Measurements from ENCODE around the gene DMKN. TPM values are rescaled to one million over a fixed set of nuclear protein-coding genes. Genes with fewer than 3 reads are reported as not detected.
A peak's percentile ranks its signal among the peaks of the same experiment; 100 is the strongest.

DMKN gene
- total and polyA plus RNA-seq, 4 donors: 79.0 to 278 (median 106) TPM

- H3K27me3 ChIP-seq (ENCODE audit: control insufficient read depth in 3 of 3, insufficient read depth in 3 of 3, low read length in 2 of 3): no peaks in the 10 kb centered on the region
- H3K9me3 ChIP-seq (ENCODE audit: control insufficient read depth in 4 of 4, insufficient read depth in 3 of 4, low read length in 3 of 4): no peaks in the 10 kb centered on the region
- H3K4me1 ChIP-seq (ENCODE audit: control insufficient read depth in 5 of 5, insufficient read depth in 5 of 5, low read length in 5 of 5): peaks cover 0 to 18% (median 0%) of the 10 kb centered on the region in 5 donors
- ATAC-seq (ENCODE audit: insufficient read depth, low FRiP score): no peak
- no peak overlapping the region for H3K9ac ChIP-seq (ENCODE audit: insufficient read depth in 1 of 2, low read length in 2 of 2)
- H3K36me3 ChIP-seq (ENCODE audit: control insufficient read depth in 4 of 4, insufficient read depth in 4 of 4, low read length in 4 of 4): no peaks in the 10 kb centered on the region
- DNase-seq: no peak
- no peak overlapping the region for H3K4me3 ChIP-seq
- H3K27ac ChIP-seq (ENCODE audit: low read depth in 1 of 2, low read length in 1 of 2): no peak overlapping the region
- 64 to 74% methylated on average over 7 of the region's 7 CpGs for WGBS, 2 donors
- TF ChIP-seq CTCF (IDR thresholded peaks at IDR 0.05; ENCODE audit: control extremely low read depth, extremely low read depth): no peak
Measured at GRCh38 chr19:35484252-35485036, 29.0 kb downstream of the DMKN start.

GRCh38 chr19:35483089-35483488 is 30.4 kb downstream of the DMKN start:
- ATAC-seq (ENCODE audit: insufficient read depth, low FRiP score) (no peak), DNase-seq (no peak)
- no peak for TF ChIP-seq CTCF (IDR thresholded peaks at IDR 0.05; ENCODE audit: control extremely low read depth, extremely low read depth)
- WGBS, 2 donors: 88 to 93% methylated on average over 5 of the region's 5 CpGs
- Histone ChIP-seq H3K4me3 (no peak overlapping the region), H3K4me1 (ENCODE audit: control insufficient read depth in 5 of 5, insufficient read depth in 5 of 5, low read length in 5 of 5) (peaks cover 0 to 15% (median 0%) of the 10 kb centered on the region in 5 donors), H3K9me3 (ENCODE audit: control insufficient read depth in 4 of 4, insufficient read depth in 3 of 4, low read length in 3 of 4) (no peaks in the 10 kb centered on the region), H3K9ac (ENCODE audit: insufficient read depth in 1 of 2, low read length in 2 of 2) (no peak overlapping the region), H3K27ac (ENCODE audit: low read depth in 1 of 2, low read length in 1 of 2) (no peak overlapping the region), H3K27me3 (ENCODE audit: control insufficient read depth in 3 of 3, insufficient read depth in 3 of 3, low read length in 2 of 3) (no peaks in the 10 kb centered on the region), H3K36me3 (ENCODE audit: control insufficient read depth in 4 of 4, insufficient read depth in 4 of 4, low read length in 4 of 4) (no peaks in the 10 kb centered on the region)

GRCh38 chr19:35478794-35479677 is 34.4 kb downstream of the DMKN start:
- Histone ChIP-seq H3K27me3 (ENCODE audit: control insufficient read depth in 3 of 3, insufficient read depth in 3 of 3, low read length in 2 of 3) (no peaks in the 10 kb centered on the region), H3K27ac (ENCODE audit: low read depth in 1 of 2, low read length in 1 of 2) (no peak overlapping the region), H3K4me1 (ENCODE audit: control insufficient read depth in 5 of 5, insufficient read depth in 5 of 5, low read length in 5 of 5) (no peaks in the 10 kb centered on the region), H3K9ac (ENCODE audit: insufficient read depth in 1 of 2, low read length in 2 of 2) (no peak overlapping the region), H3K4me3 (no peak overlapping the region), H3K9me3 (ENCODE audit: control insufficient read depth in 4 of 4, insufficient read depth in 3 of 4, low read length in 3 of 4) (no peaks in the 10 kb centered on the region), H3K36me3 (ENCODE audit: control insufficient read depth in 4 of 4, insufficient read depth in 4 of 4, low read length in 4 of 4) (no peaks in the 10 kb centered on the region)
- DNase-seq (peak in 2 of 3 donors; percentile 24 to 32), ATAC-seq (ENCODE audit: insufficient read depth, low FRiP score) (no peak)
- WGBS, 2 donors: 75 to 87% methylated on average over 21 of the region's 21 CpGs
- TF ChIP-seq CTCF (IDR thresholded peaks at IDR 0.05; ENCODE audit: control extremely low read depth, extremely low read depth): no peak

All from lung (tissue), 12 donors.